VCaP (cell line): ENCODE measurements around the gene NAA50.
A peak's percentile ranks its signal among the peaks of the same experiment; 100 is the strongest.

Source experiments
- H3K27ac ChIP-seq: fragments of 450-650 bp; 2 replicates; pipeline ENCODE4 v1.5.1; 2017
- CTCF ChIP-seq: fragments of 450-650 bp; conservative IDR thresholded peaks from 2 replicates; pipeline ENCODE4 v1.5.1; 2017; ENCODE audit warnings: mild to moderate bottlenecking, moderate library complexity

Gene NAA50

GRCh38 chr3:113741620-113742019, 4.4 kb downstream of the NAA50 start:
- TF ChIP-seq CTCF, result no peak
- no peak overlapping the region for H3K27ac ChIP-seq

GRCh38 chr3:113741086-113741485, 5.0 kb downstream of the NAA50 start:
- no peak for TF ChIP-seq CTCF
- H3K27ac ChIP-seq, result no peak overlapping the region

GRCh38 chr3:113736548-113737089, 9.4 kb downstream of the NAA50 start:
- no peak overlapping the region for H3K27ac ChIP-seq
- TF ChIP-seq CTCF, result peak; percentile 74

- TF ChIP-seq CTCF, result no peak
- no peak overlapping the region for H3K27ac ChIP-seq
Observed at GRCh38 chr3:113731694-113732093, 14.4 kb downstream of the NAA50 start.

GRCh38 chr3:113730550-113730949, 15.5 kb downstream of the NAA50 start:
- H3K27ac ChIP-seq, result no peak overlapping the region
- TF ChIP-seq CTCF, result no peak

- H3K27ac ChIP-seq, result no peak overlapping the region
- no peak for TF ChIP-seq CTCF
Observed at GRCh38 chr3:113728661-113729060, 17.4 kb downstream of the NAA50 start.

- no peak overlapping the region for H3K27ac ChIP-seq
- TF ChIP-seq CTCF, result no peak
Observed at GRCh38 chr3:113721636-113722035, 24.4 kb downstream of the NAA50 start.

GRCh38 chr3:113719758-113720157, 26.3 kb downstream of the NAA50 start:
- TF ChIP-seq CTCF, result no peak

More at GRCh38 chr3:113719758-113720157, 26.3 kb downstream of the NAA50 start:
- H3K27ac ChIP-seq, result no peak overlapping the region
